ENCODE results near the gene TMEM131. TPM values are rescaled to one million over a fixed set of nuclear protein-coding genes. Genes with fewer than 3 reads are reported as not detected.

TMEM131 gene
- total and polyA plus RNA-seq, 10 of the 15 experiments (the other 5 are each of a cell fraction or from before 2014, with no cell fraction given) = 6.0 to 48.2 (median 23.2) TPM

DNA sequence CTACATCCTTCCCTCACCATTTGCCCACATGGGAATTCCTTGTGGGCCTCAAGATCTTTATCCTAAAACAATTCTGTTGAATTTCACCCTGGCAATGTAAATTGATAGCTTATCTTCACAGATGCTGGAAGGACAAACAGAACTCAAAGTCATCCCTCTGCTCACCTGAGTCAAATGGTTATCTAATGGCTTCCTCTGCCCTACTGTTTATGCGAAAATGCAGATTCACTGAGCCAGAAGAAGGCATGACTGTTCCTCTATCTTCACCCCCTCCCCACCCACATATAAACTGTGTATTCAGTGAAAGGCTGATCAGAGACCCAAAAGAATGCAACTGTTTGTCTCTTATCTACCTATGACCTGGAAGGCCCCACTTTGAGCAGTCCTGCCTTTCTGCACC is 47.4 kb upstream of the TMEM131 start:
- Histone ChIP-seq H3K36me3 (ENCODE audit: control insufficient read depth in 2 of 2, insufficient read depth in 2 of 2, low read length in 1 of 2) (no peaks in the 10 kb centered on the region), H3K27me3 (replicated peaks in 1 of 2; ENCODE audit: control insufficient read depth in 2 of 2, insufficient read depth in 2 of 2, low read length in 1 of 2) (no peaks in the 10 kb centered on the region; a peak in 1 of 4 replicates), H3K4me1 (ENCODE audit: control insufficient read depth, insufficient read depth, low read length) (no peaks in the 10 kb centered on the region), H3K9ac (ENCODE audit: control insufficient read depth, insufficient read depth, low read length) (no peak overlapping the region), H3K79me2 (ENCODE audit: control insufficient read depth, insufficient read depth, low read length) (no peaks in the 10 kb centered on the region), H3K27ac (ENCODE audit: control insufficient read depth, insufficient read depth) (no peak overlapping the region), H2AFZ (ENCODE audit: control insufficient read depth, low read depth, low read length) (no peak overlapping the region), H3K4me3 (no peak overlapping the region), H3K4me2 (ENCODE audit: control insufficient read depth, insufficient read depth) (no peak overlapping the region), H4K20me1 (ENCODE audit: control insufficient read depth, insufficient read depth) (no peaks in the 10 kb centered on the region), H3K9me3 (replicated peaks; ENCODE audit: control insufficient read depth, insufficient read depth, low read length) (peaks cover 1% of the 10 kb centered on the region; the same call in 1 of the 3 replicates)
- WGBS (ENCODE audit: insufficient coverage, insufficient replicate concordance, low lambda C conversion rate, missing lambda C conversion rate) = 35% methylated on average over 1 of the region's 1 CpG
- ChIA-PET CTCF (interaction anchor here (1.3 kb wide), 1 partner anchor 21 kb away, joined by 3 read pairs; no protein-coding TSS in a partner anchor), POLR2A (no interaction called here), SMC1A (ENCODE audit: uncharacterized antibody, unreplicated experiment) (interaction anchor here (1.6 kb wide), 1 partner anchor 10 kb away, joined by 4 read pairs; no protein-coding TSS in a partner anchor), RAD21 (ENCODE audit: unreplicated experiment) (no interaction called here)
- ATAC-seq (no peak), FAIRE-seq (no peak), DNase-seq (ENCODE audit: low read depth, low spot score) (no peak)
- intact Hi-C loops (cut with micrococcal nuclease; ENCODE audit: unreplicated experiment) (no loop called here), in situ Hi-C loops (cut with MboI) (no loop called here)
- TF ChIP-seq NFYB (IDR thresholded peaks at IDR 0.05; ENCODE audit: insufficient read depth, low read depth, low read length) (no peak), RAD51 (IDR thresholded peaks at IDR 0.05) (no peak)
- no TSS peak for BruUV-seq (replicated peaks)

DNA sequence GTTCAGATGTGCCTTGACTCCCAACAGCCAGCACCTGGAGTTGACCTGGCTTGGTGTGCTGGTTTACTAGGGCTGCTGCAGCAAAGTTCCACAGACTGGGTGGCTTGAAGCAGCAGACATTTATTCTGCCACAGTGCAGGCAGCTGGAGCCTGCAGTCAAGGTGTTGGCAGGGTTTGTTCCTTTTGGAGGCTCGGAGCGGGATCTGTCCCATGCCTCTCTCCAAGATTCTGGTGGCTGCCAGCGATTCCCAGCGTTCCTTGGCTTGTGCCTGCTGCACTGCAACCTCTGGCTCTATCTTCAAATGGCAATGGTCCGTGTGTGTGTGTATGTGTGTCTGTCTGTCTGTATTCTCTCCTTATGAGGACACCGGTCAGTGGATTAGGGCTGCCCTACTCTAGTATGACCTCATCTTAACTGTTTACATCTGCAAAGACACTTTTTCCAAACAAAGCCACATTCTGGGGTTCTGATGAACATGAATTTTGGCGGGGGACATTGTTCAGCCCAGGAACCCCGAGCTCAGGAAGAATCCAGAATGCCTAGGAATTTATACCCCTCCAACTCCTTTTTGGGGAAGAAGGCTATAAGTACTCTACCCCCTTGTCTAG is 44.7 kb upstream of the TMEM131 start:
- H3K27ac ChIP-seq (ENCODE audit: control insufficient read depth, insufficient read depth) = no peak overlapping the region
- SMC1A ChIA-PET (ENCODE audit: uncharacterized antibody, unreplicated experiment) = interaction anchor here (0.8 to 1.3 kb wide), 4 partner anchors 13 to 69 kb away, joined by 3 to 4 read pairs (median 4); no protein-coding TSS in a partner anchor
- no peak for TF ChIP-seq NFXL1 (IDR thresholded peaks at IDR 0.05; ENCODE audit: borderline replicate concordance)
- TF ChIP-seq, protein P1, sequence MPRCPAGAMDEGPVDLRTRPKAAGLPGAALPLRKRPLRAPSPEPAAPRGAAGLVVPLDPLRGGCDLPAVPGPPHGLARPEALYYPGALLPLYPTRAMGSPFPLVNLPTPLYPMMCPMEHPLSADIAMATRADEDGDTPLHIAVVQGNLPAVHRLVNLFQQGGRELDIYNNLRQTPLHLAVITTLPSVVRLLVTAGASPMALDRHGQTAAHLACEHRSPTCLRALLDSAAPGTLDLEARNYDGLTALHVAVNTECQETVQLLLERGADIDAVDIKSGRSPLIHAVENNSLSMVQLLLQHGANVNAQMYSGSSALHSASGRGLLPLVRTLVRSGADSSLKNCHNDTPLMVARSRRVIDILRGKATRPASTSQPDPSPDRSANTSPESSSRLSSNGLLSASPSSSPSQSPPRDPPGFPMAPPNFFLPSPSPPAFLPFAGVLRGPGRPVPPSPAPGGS (IDR thresholded peaks at IDR 0.05; ENCODE audit: borderline replicate concordance, insufficient read depth, low read depth, low read length, poor library complexity, severe bottlenecking) = no peak
- TF ChIP-seq CEBPB (IDR thresholded peaks at IDR 0.05; ENCODE audit: borderline replicate concordance in 1 of 2, low read depth in 2 of 2, low read length in 2 of 2) = no peak
- no peak for TF ChIP-seq RUNX3 (IDR thresholded peaks at IDR 0.05; ENCODE audit: low read length)
- TF ChIP-seq SMC3 (IDR thresholded peaks at IDR 0.05; ENCODE audit: borderline replicate concordance, low read length) = no peak
- TF ChIP-seq POU2F2 (IDR thresholded peaks at IDR 0.05; ENCODE audit: borderline replicate concordance, low read depth, low read length) = no peak
- no peak for TF ChIP-seq GABPA (IDR thresholded peaks at IDR 0.05; ENCODE audit: low read depth)
- TF ChIP-seq IKZF1 (conservative IDR thresholded peaks at IDR 0.05) = no peak
- ATAC-seq (no peak), FAIRE-seq (no peak), DNase-seq (ENCODE audit: low read depth, low spot score) (no peak)
- RAD21 ChIA-PET (ENCODE audit: unreplicated experiment) = no interaction called here
- H3K36me3 ChIP-seq (ENCODE audit: control insufficient read depth in 2 of 2, insufficient read depth in 2 of 2, low read length in 1 of 2) = no peaks in the 10 kb centered on the region
- no TSS peak for BruUV-seq (replicated peaks)
- no peak overlapping the region for H3K4me3 ChIP-seq
- no peak overlapping the region for H2AFZ ChIP-seq (ENCODE audit: control insufficient read depth, low read depth, low read length)
- no peak overlapping the region for H3K4me2 ChIP-seq (ENCODE audit: control insufficient read depth, insufficient read depth)
- H3K9me3 ChIP-seq (replicated peaks; ENCODE audit: control insufficient read depth, insufficient read depth, low read length) = no peaks in the 10 kb centered on the region; the same call in 2 of the 3 replicates
- H3K27me3 ChIP-seq (replicated peaks in 1 of 2; ENCODE audit: control insufficient read depth in 2 of 2, insufficient read depth in 2 of 2, low read length in 1 of 2) = no peaks in the 10 kb centered on the region; a peak in 1 of 4 replicates
- 47% methylated on average over 8 of the region's 8 CpGs for WGBS (ENCODE audit: insufficient coverage, insufficient replicate concordance, low lambda C conversion rate, missing lambda C conversion rate)
- in situ Hi-C loops (cut with MboI) = no loop called here
- H3K4me1 ChIP-seq (ENCODE audit: control insufficient read depth, insufficient read depth, low read length) = no peaks in the 10 kb centered on the region
- CTCF ChIA-PET = no interaction called here
- intact Hi-C loops (cut with micrococcal nuclease; ENCODE audit: unreplicated experiment) = no loop called here
- no peaks in the 10 kb centered on the region for H4K20me1 ChIP-seq (ENCODE audit: control insufficient read depth, insufficient read depth)
- no peaks in the 10 kb centered on the region for H3K79me2 ChIP-seq (ENCODE audit: control insufficient read depth, insufficient read depth, low read length)
- POLR2A ChIA-PET = no interaction called here
- H3K9ac ChIP-seq (ENCODE audit: control insufficient read depth, insufficient read depth, low read length) = no peak overlapping the region

All from GM12878 (cell line).